GM18909 (cell line): ENCODE results near the gene FAM78A.
"Not testable (repeated sequence)": the region's sequence is repeated elsewhere in the genome, so short reads cannot be mapped to it uniquely, and the experiment has no call there.

Source experiments
- ATAC-seq: cut with Tn5 transposase; IDR thresholded peaks from one replicate; pipeline ENCODE4 v1.9.1; 2021; ENCODE audit warnings: mild to moderate bottlenecking; ENCODE audit not compliant: unreplicated experiment, poor library complexity

The FAM78A gene

DNA sequence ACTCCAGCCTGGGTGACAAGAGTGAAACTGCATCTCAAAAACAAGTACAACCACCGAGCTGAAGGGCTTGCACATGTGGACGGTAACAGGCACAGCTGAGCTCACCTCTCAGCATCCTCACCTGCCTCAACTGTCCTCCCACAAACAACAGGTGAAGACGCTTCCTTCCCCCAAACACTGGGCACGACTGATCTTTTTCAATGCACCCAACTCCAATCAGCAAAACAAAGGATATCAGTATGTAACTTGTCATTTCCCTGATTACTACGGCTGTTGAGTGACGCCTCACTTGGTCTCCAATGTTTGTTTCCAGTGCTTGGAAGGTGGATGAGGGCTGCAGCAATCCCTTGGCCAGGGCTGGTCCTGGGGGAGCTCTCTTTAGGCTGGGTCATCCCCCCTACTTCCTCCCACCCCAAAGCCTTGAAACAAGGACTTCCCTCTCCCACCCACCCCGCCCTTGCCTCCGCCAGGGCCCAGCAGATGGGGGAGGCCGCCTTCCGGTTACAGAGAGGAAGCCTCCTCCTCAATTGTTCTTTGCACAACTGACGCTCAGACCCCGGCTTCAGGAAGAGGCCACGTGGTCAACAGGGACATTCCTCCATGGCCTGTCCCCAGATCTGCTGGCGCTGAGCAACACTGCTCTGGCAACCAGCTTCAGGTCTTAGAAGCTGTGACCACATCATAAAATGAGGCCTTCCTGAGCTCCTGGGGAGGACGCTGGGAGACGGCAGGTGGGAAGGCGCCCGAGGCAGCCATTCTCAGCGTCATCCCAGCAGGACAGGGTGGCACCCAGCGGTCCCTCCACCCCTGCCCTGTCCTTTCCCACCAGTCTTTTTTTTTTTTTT, 5.9 kb downstream of the FAM78A start:
- ATAC-seq = no peak

DNA sequence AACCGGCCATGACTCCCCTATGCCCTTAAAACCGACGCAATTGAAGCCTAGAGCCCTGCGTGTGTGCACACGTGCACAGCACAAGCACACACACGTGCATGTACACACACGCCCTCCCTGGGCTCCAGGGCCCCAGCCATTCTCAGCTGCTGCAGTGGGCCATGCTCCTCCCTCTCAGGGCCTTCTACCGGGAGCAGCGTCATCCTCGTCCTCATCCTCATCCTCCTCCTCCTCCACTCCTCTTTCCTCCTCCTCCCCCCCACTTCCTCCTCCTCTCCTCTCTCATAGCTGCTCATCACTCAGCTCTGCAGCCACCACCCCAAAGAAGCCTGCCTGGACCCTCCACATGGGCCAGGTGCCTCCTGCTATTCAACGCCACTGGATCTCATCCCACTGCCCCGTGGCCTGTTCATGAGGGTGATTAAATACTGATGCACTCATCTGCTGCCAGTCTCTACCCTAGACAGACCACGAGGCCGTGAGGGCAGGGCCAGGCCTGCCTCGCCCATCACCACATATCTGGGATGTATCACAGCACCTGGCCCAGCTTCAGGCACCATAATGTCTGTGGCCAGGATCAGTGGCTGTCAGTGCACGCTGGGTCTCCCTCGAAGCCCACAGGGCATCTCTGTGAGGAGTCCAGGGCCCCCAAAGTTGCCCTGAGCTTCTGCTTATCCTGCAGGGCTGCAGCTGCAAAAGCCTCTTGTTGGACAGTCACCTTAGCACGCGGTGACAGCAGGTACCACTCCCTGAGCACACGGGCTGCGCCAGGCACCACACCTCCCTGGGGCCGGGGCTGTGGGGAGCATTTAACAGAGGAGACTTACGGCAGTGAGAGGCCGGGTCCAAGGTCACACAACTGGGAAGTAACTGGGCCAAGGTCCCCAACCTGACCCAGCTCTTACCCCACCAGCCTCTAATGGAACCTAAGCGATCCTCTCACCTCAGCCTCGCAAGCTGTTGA, 9.8 kb downstream of the FAM78A start:
- no peak for ATAC-seq

DNA sequence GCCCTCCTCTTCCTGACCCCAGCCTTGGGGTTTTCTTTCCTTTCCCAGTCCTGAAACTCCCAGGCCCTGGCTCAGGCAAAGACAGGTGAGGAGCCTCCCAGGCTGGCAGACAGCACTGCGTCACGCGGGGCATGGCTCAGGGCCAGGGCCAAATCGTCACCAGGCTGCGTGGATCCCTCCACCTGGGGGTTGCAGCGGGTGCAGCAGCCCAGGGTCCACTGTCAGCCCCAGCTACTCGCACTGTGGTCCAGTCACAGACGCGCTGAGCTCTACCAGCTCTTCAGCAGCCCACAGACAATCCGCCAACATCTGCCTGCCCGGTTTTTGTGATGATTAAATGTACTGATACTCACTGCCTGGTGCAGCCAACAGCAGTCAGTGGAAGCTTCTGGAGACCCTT, 12.1 kb downstream of the FAM78A start:
- ATAC-seq = no peak

DNA sequence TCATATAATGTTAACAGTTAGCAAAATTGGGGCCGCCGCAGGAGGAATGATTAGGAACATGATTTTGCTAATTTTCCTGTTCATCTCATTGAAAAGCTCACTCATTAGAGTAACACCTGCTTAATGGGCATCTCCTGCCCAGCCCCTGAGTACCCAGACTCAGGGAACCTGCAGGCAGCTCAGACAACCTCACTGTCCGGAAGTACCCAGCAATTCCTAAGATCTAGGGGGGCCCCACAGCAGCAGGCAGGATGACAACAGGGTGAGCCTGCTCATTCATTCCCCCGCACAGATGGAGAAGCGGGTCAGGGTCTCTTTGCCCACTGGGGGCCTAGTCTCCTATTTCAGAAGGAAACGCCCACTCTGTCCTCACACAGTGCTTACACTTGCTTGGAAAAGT, 12.6 kb downstream of the FAM78A start:
- ATAC-seq = no peak

DNA sequence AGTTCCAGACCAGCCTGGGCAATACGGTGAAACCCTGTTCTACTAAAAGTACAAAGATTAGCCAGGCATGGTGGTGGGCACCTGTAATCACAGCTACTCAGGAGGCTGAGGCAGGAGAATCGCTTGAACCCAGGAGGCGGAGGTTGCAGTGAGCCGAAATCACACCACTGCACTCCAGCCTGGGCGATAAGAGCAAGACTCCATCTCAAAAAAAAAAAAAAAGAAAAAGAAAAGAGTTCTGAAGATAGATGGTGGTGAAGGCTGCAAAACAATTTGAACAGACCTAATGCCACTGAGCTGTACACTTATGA, 13.3 kb downstream of the FAM78A start:
- ATAC-seq = not testable (repeated sequence)

DNA sequence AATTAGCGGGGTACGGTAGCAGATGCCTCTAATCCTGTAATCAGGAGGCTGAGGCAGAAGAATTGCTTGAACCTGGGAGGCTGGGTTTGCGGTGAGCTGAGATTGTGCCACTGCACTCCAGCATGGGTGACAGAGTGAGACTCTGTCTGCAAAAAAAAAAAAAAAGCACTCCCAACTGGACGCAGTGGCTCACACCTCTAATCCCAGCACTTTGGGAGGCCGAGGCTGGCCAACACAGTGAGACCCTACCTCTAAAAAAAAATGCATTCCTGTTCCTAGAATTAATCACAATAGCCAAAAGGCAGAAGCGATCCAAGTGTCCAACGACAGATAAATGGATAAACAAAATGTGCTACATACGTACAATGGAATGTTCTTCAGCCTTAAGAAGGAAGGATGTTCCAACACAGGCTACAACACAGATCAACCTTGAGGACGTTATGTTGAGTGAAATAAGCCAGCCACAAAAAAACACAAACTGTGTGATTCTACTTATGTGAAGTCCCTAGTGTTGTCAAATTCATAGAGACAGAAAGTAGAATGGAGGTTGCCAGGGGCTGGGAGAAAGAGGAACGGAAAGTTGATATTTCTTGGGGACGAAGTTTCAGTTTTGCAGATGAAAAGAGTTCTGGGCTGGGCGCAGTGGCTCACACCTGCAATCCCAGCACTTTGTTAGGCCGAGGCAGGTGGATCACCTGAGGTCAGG, 13.8 kb downstream of the FAM78A start:
- peak; percentile 51 for ATAC-seq

DNA sequence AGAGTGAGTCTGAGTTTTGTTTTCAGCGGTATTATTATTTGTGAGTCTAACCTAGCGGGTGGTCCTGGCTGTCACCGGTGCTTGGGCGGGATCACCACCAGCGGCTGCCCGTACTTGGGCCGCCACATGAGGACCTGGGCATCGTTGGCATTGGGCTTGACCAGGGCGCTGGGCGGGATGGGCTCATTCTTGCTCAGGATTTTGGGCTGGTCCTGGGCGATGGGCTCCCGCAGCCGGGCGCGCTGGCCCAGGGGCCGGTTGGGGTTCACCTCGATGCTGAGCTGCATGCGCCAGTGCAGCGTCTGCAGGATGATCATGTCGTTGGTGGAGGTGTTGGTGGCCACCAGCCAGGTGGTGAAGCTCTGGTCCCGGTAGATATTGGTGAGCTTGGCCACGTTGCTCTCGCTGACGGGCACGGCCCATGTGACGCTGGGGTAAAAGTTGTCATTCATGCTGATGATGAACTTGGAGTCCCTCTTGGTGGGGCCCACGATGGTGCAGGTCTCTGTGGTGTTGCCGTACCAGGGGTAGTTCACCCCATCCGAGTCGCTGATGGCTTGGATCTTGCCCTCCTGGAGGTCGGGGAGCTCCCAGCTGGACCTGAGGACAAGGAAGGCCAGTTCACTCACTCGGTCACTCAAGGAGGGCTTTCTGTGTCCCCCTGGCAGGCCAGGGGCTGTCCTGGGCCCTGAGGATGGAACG, 15.4 kb downstream of the FAM78A start:
- ATAC-seq = no peak

DNA sequence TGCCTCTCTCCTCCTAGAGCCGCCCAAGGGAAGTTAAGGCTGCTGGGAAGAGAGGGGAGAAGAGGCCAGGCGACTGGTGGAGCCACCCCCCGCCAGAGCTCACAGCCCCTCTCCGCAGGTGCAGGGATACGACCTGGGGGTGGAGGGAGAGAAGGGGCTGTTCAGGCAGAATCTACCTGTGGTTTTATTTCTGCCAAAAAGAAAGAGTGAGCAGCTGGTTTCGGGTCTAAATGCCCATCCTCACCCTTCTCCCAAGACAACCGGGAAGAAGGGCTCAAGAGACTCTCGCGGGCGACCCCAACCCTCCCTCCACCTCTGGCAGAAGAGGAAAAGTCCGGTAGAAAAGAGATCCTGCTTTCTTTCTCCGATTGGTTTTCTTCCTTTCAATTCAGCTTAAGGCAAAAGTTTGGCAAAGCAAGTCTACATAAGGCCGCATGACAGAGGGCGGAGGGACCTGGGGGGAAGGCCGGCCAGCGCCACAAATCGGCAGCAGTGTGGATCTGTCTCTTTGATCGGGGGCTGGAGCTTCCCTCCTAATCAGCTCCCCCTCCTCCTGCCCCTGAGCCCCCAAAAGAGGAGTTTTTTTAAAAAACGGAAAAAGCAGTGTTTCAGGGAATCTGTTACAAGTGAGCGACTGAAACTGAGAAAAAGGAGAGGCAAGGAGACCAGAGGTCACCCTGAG, 16.3 kb downstream of the FAM78A start:
- no peak for ATAC-seq

DNA sequence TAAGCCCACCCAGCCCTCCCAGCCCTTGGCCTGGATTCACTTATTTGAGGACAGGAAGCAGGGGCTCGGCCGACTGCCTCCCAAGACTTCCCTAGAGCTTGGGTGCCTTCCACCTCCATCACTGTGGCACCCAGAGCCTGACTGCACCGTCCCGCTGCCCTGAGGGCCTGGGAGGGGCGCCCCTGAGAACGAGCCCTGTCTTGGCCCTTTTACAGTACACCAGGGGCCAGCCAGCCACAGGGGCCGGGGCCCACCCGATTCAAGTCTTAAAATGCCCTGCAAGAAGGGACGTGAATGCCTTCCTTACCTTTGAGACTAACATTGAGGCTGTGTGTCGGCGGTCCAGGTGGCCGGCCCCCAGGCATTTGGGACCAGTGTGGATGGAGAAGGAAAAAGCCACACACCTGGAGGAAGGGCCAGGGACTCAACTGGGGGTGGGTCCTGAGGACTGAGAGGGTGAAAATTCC, 16.8 kb downstream of the FAM78A start:
- no peak for ATAC-seq

DNA sequence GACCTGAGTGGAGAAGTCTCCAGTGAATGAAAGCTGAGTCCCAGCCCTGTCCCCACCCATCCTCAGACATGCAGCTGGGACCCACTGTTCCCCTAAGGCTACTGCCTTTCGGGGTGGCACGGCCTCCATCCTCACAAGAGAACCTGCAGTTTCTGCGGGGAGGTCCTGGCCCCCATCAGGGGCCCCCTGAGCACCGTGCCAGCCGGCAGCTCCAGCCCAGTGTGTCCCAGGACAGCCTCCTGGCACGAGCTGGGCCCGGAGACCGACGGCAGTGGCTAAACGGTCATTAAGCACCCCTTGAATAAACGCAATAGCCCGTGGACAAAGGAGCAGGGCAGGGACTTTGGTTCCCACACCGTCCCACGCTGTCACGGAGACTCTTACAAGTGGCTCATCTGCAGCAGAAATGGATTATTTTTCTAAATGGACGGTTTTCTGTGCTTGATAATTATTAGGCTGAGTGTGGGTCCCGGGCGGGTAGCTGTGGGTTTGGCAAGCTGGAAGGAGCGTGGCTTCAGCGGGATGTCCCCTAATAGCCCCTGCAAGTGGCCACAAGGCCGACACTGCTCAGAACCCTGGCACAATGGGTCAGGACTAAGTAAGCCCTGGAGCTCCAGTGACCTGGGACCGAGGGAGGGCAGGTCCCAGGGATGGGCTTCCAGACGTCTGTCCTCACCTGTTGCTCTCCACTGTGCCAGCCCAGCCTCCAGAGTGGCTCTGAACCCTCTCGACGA, 17.4 kb downstream of the FAM78A start:
- ATAC-seq = no peak

DNA sequence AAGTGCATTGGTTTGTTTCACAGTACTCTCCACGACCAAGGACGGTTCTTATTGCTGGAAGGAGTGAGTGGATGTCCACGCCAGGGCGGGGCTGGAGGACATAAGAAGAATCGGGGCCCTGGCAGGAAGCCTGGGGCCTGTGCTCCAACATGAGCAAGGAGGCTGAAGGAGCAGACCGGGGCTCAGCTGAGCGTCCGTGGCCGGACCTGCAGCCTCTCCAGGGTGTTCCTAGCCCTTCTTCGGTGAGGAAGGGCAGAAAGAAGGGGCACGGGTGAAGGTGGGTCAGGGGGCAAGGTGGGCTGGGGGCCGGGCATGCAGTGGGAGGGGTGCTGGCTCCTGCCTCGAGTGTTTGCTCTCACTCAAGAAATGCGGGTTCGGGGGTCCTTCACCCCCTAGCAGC, 18.1 kb downstream of the FAM78A start:
- ATAC-seq = no peak

DNA sequence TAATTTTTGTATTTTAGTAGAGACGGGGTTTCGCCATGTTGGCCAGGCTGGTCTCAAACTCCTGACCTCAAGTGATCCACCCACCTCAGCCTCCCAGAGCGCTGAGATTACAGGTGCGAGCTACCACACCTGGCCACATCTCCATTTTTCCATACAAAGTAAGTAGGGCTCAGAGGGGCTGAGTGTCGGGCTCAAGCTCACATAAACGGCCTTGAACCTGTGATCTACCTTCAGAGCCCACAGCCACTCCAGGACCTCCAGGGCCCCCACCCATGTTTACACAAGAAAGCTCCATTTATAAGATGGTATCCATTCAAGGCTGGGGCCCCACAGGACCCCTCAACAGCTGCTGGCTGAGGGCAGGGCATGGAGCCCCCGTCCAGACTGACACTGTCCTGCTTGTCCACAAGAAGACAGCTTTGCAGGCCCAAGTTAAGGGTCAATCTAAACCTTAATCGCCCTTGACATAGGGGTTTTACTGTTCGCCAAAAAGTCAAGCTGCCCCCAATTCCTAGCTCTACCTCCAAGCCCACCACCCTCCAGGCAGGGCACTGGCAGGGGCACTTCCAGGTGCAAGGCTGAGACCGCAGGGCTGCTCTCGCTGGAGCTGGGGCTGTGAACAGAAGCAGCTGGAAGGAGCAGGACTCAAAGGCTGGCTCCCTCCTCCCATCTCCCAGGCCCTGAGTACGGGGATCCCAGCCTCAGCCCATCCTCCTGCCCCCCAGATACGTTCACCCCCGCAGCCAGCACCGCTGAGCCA, 18.9 kb downstream of the FAM78A start:
- no peak for ATAC-seq

DNA sequence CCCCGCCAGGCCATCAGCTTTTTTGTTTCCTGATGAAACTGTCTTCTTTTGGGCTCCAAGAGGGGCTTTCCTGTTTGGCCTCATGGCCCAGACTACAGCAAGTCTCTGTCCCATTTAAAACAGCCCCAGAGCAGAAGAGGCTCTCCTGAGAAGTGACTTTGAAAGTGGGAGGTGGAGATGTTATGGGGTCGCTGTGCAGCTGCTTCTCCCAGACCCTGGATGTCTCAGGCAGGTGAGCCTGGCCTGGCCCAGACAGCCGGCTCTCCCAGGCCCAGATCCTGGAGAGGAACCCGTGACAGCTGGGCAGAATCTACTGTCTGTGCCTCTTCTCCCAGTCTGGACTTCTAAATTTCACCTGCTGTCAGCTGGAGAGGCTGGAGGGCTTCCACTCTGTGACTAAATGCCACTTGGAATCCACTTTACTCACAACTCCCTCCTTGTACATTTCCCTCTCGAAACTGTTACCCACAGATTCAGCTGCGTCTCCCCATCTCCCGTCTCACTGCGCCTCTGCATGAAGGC, 20.6 kb downstream of the FAM78A start:
- no peak for ATAC-seq

DNA sequence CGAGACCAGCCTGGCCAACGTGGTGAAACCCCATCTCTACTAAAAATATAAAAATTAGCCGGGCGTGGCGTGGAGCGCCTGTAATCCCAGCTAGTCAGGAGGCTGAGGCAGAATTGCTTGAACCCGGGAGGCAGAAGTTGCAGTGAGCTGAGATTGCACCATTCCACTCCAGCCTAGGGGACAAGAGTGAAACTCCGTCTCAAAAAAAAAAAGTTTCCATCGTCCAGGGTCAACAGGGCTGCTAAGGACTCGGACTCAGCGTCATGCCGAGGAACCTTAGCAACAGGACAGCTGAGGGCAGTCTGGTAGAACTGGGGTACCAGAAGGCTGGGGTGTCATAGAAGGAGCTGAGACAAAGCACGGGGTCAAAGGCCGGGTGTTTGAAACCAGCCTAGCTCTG, 21.7 kb downstream of the FAM78A start:
- no peak for ATAC-seq

DNA sequence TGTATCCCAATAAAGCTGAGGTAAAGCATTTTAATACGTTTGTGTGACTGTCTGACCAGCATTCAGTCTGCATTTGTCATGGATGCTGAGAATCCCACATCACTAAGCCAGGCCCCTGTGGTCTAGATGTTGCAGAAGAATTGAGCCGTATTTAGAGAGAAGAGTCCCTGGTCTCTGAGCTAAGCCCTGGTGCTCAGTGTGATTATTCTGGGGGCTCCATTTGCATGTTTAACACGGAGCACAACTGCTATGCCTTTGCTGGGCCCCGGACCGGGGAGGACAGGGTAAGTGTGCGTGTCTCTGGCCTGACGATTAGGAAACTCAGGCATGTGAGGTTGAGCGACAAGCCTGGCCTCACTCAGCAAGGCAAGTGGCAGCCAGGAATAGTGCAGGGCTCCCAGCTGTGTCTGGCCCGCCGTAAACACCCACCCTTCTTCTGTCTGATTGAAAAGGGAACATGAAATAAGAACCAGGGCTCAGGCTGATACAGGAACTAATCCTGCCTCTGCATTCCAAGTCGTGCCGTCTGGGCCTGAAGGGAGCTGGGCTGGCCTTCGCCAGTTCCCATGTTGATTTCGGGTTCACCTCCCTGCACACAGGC, 22.3 kb downstream of the FAM78A start:
- no peak for ATAC-seq

DNA sequence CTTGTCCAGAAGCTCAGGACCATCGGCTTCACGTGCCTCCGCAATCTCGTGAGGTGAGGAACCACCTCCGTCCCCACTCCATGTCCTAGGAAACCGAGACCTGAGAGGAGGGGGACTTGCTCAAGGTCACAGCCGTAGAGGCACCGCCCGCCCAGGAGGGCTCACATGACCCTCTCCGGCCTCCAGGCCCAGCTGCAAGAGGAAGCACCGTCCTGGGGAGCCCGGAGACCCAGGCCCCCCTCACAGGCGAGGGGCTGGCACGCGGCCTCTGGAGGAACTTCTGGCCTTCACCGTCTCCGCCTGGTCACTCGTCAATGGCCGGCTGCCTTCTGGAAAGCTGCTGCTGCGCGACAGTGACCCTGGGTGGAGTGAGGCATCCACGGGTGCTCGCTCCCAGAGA, 24.2 kb downstream of the FAM78A start:
- ATAC-seq = no peak

DNA sequence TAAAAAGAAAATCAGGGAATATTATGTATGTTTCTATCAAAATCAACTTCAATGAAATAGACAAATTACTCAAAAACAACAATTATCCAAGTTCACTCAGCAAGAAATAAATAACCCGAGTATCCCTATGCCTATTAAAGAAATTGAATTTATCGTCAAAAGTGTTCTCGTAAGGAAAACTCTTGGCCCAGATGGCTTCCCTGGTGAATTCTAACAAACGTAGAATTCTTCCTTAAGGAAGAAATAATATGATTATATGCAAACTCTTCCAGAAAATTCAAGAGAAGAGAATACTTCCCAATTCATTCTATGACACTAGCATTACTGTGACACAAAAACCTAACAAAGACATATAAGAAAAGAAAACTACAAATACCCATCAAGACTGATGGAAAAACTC, 29.7 kb downstream of the FAM78A start:
- ATAC-seq = no peak

DNA sequence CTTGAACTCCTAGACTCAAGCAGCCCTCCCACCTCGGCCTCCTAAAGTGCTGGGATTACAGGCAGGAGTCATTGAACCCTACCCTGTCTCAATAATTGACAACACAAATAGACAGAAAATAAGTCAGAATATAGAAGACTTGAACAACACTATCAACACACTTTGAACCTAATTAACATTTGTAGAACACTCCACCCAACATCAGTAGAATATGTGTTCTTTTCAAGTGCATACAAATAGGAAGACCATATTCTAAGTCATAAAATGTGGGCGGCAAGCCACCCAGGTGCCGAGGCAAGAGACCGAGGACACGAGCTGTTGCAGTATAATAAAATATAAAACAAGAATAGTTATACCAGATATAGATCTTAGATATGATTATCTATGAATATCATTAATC, 32.0 kb downstream of the FAM78A start:
- ATAC-seq = not testable (repeated sequence)
